T47D (cell line): Measurements from ENCODE around the gene CCDC57.
"Not testable (repeated sequence)": the region's sequence is repeated elsewhere in the genome, so short reads cannot be mapped to it uniquely, and the experiment has no call there.

Source experiments
- DNase-seq, 2 experiments: peaks; one replicate each; pipeline versions ENCODE4 v3.0.0 to v3.0.0-alpha.2; 2011 to 2012; ENCODE audit warnings: low read depth in 1 of 2, low spot score in 1 of 2
- JUND ChIP-seq: IDR thresholded peaks from 2 replicates; pipeline ENCODE4 v1.6.1; 2012; ENCODE audit warnings: low read depth
- in situ Hi-C: cut with HindIII; loops from 2 replicates; pipeline ENCODE4 v1.10.0; 2016; ENCODE audit warnings: low sequenced_read_pairs, low pct_unique_long_range_greater_than_20kb

The CCDC57 gene

GRCh38 chr17:82193520-82194220, 19.0 kb downstream of the CCDC57 start:
- no peak for DNase-seq
- no peak for TF ChIP-seq JUND
- in situ Hi-C loops = no loop called here

GRCh38 chr17:82193050-82193449, 19.6 kb downstream of the CCDC57 start:
- DNase-seq, in situ Hi-C loops: not testable (repeated sequence)

- no peak for TF ChIP-seq JUND
- DNase-seq = no peak
- in situ Hi-C loops = no loop called here
Measured at GRCh38 chr17:82188001-82188961, 24.4 kb downstream of the CCDC57 start.

GRCh38 chr17:82187500-82187899, 25.1 kb downstream of the CCDC57 start:
- no peak for TF ChIP-seq JUND
- no peak for DNase-seq
- in situ Hi-C loops = no loop called here

- in situ Hi-C loops = no loop called here
- no peak for TF ChIP-seq JUND
Measured at GRCh38 chr17:82186221-82186620, 26.4 kb downstream of the CCDC57 start.

GRCh38 chr17:82184761-82185160, 27.9 kb downstream of the CCDC57 start:
- no peak for TF ChIP-seq JUND
- in situ Hi-C loops = no loop called here

More at GRCh38 chr17:82186221-82186620, 26.4 kb downstream of the CCDC57 start:
- no peak for DNase-seq

GRCh38 chr17:82180776-82181528, 31.7 kb downstream of the CCDC57 start:
- TF ChIP-seq JUND = no peak
- no peak for DNase-seq
- in situ Hi-C loops = no loop called here

More at GRCh38 chr17:82184761-82185160, 27.9 kb downstream of the CCDC57 start:
- no peak for DNase-seq

GRCh38 chr17:82179946-82180475, 32.6 kb downstream of the CCDC57 start:
- DNase-seq = no peak
- no peak for TF ChIP-seq JUND
- in situ Hi-C loops = no loop called here

GRCh38 chr17:82179412-82179811, 33.2 kb downstream of the CCDC57 start:
- TF ChIP-seq JUND = no peak
- DNase-seq = no peak
- in situ Hi-C loops = no loop called here

GRCh38 chr17:82178499-82179261, 34.0 kb downstream of the CCDC57 start:
- in situ Hi-C loops = no loop called here
- DNase-seq = no peak
- no peak for TF ChIP-seq JUND

GRCh38 chr17:82177761-82178498, 34.7 kb downstream of the CCDC57 start:
- no peak for TF ChIP-seq JUND
- in situ Hi-C loops = no loop called here
- no peak for DNase-seq
